ENCODE data around the gene STK32B. TPM values are rescaled to one million over a fixed set of nuclear protein-coding genes. Genes with fewer than 3 reads are reported as not detected.

The STK32B gene
- total and polyA plus RNA-seq, 2 of the 8 experiments (the other 6 are each of a cell fraction or from before 2014, with no cell fraction given) = 2.3 to 2.5 TPM

DNA sequence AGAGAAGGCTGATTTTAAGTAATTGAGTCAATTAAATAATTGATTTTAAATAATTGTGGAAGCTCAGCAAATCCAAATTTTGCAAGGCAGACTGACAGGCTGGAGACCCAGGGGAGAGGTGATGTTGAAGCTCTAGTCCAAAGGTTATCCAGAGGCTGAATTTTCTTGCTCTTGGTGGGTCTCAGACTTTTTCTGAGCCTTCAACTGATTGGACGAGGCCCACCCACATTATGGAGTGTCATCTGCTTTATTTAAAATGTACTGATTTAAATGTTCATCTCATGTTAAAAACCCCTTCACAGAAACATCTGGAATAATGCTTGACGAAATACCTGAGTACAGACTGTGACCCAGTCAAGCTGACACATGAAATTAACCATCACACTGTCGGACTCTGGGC, 20.4 kb upstream of the STK32B start:
- no peak overlapping the region for H2BK20ac ChIP-seq (ENCODE audit: low read length)
- no peaks in the 10 kb centered on the region for H4K20me1 ChIP-seq (replicated peaks in 1 of 2; ENCODE audit: control insufficient read depth in 1 of 2, insufficient read depth in 2 of 2, low read length in 2 of 2)
- H2AK5ac ChIP-seq (ENCODE audit: low read depth, low read length) = no peak overlapping the region
- no peak overlapping the region for H4K5ac ChIP-seq (ENCODE audit: insufficient read length, low read depth, low read length)
- POLR2A ChIA-PET (ENCODE audit: partially characterized antibody) = no interaction called here
- H3K9ac ChIP-seq (replicated peaks in 1 of 4; ENCODE audit: extremely low read depth in 1 of 4, low read depth in 3 of 4, low read length in 3 of 4) = no peak overlapping the region
- no peaks in the 10 kb centered on the region for H3K79me1 ChIP-seq (ENCODE audit: low read depth, low read length)
- no peaks in the 10 kb centered on the region; a peak in 1 of 7 replicates for H3K27me3 ChIP-seq (replicated peaks in 1 of 4; ENCODE audit: control insufficient read depth in 3 of 4, extremely low read depth in 1 of 4, insufficient read depth in 3 of 4, low read length in 3 of 4)
- no peak overlapping the region for H2BK15ac ChIP-seq (ENCODE audit: low read length)
- no peak overlapping the region for H3K4me2 ChIP-seq (ENCODE audit: insufficient read depth in 1 of 2, low read depth in 2 of 2, low read length in 2 of 2)
- H3K79me2 ChIP-seq (ENCODE audit: control insufficient read depth in 1 of 2, insufficient read depth in 2 of 2, low read length in 2 of 2) = no peaks in the 10 kb centered on the region
- H3K56ac ChIP-seq (replicated peaks; ENCODE audit: insufficient read length, low read depth, low read length) = no peak overlapping the region
- WGBS, 2 experiments (ENCODE audit: extremely low coverage in 1 of 2, insufficient coverage in 1 of 2, insufficient read length in 1 of 2, insufficient replicate concordance in 2 of 2, low coverage in 1 of 2, low lambda C conversion rate in 2 of 2, missing lambda C conversion rate in 1 of 2) = 91% methylated on average over 3 of the region's 3 CpGs; no CpG with 5 or more reads in 1 of the 2 experiments
- H3K9me3 ChIP-seq (ENCODE audit: insufficient read depth in 2 of 2, low read depth in 1 of 2, low read length in 1 of 2) = no peaks in the 10 kb centered on the region
- no peak overlapping the region for H2BK12ac ChIP-seq (ENCODE audit: low read depth, low read length)
- no peak overlapping the region for H3K14ac ChIP-seq (ENCODE audit: insufficient read length)
- H3K4me1 ChIP-seq (replicated peaks in 1 of 4; ENCODE audit: control insufficient read depth in 3 of 4, insufficient read depth in 4 of 4, low read length in 3 of 4) = no peaks in the 10 kb centered on the region
- CTCF ChIA-PET (ENCODE audit: partially characterized antibody) = interaction anchor here (0.7 to 1.3 kb wide), 4 partner anchors 10 to 306 kb away, joined by 3 to 4 read pairs (median 3); partner anchors contain the start of gene STK32B
- no peak overlapping the region for H3K4me3 ChIP-seq (ENCODE audit: extremely low read depth in 1 of 4, insufficient read depth in 2 of 4, low read depth in 3 of 4, low read length in 4 of 4)
- no peak overlapping the region for H3K18ac ChIP-seq (ENCODE audit: extremely low read depth, low read length)
- no peaks in the 10 kb centered on the region for H3K36me3 ChIP-seq (ENCODE audit: control insufficient read depth in 2 of 4, insufficient read depth in 4 of 4, low read length in 3 of 4)
- no peak for FAIRE-seq
- H2BK120ac ChIP-seq (replicated peaks; ENCODE audit: low read depth, low read length) = no peak overlapping the region
- no peak overlapping the region for H3K4ac ChIP-seq (replicated peaks; ENCODE audit: insufficient read length, low read depth, low read length)
- DNase-seq (ENCODE audit: low read depth in 1 of 2, low spot score in 2 of 2) = no peak
- no peak overlapping the region for H3K23ac ChIP-seq (ENCODE audit: insufficient read length)
- no peak overlapping the region for H3K27ac ChIP-seq (ENCODE audit: low read depth, low read length)
- no peak overlapping the region for H4K8ac ChIP-seq (ENCODE audit: extremely low read depth, insufficient read depth, low read length)
- no peak overlapping the region for H2AFZ ChIP-seq (ENCODE audit: low read length)
- no peak overlapping the region for H4K91ac ChIP-seq (replicated peaks; ENCODE audit: insufficient read length, low read length)
- no peaks in the 10 kb centered on the region for H3K23me2 ChIP-seq (ENCODE audit: low read depth, low read length)
- no peak overlapping the region for H2BK5ac ChIP-seq (ENCODE audit: low read depth, low read length)
- no peak for TF ChIP-seq YY1 (IDR thresholded peaks at IDR 0.05; ENCODE audit: low read depth, low read length)
- TF ChIP-seq, protein P1, sequence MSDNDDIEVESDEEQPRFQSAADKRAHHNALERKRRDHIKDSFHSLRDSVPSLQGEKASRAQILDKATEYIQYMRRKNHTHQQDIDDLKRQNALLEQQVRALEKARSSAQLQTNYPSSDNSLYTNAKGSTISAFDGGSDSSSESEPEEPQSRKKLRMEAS (IDR thresholded peaks at IDR 0.05) = no peak
- TF ChIP-seq RNF2 (IDR thresholded peaks at IDR 0.05; ENCODE audit: borderline replicate concordance, low read depth, low read length, missing control alignments, poor library complexity, severe bottlenecking) = no peak
- TF ChIP-seq RFX5 (IDR thresholded peaks at IDR 0.05; ENCODE audit: borderline replicate concordance, low read depth, low read length) = no peak
- no peak for TF ChIP-seq CHD1 (IDR thresholded peaks at IDR 0.05; ENCODE audit: low read depth, low read length)
- TF ChIP-seq, protein P2, sequence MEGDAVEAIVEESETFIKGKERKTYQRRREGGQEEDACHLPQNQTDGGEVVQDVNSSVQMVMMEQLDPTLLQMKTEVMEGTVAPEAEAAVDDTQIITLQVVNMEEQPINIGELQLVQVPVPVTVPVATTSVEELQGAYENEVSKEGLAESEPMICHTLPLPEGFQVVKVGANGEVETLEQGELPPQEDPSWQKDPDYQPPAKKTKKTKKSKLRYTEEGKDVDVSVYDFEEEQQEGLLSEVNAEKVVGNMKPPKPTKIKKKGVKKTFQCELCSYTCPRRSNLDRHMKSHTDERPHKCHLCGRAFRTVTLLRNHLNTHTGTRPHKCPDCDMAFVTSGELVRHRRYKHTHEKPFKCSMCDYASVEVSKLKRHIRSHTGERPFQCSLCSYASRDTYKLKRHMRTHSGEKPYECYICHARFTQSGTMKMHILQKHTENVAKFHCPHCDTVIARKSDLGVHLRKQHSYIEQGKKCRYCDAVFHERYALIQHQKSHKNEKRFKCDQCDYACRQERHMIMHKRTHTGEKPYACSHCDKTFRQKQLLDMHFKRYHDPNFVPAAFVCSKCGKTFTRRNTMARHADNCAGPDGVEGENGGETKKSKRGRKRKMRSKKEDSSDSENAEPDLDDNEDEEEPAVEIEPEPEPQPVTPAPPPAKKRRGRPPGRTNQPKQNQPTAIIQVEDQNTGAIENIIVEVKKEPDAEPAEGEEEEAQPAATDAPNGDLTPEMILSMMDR (IDR thresholded peaks at IDR 0.05; ENCODE audit: control extremely low read depth in 1 of 3, insufficient read depth in 1 of 3, low read depth in 1 of 3, low read length in 3 of 3) = no peak
- no peak for TF ChIP-seq BACH1 (IDR thresholded peaks at IDR 0.05; ENCODE audit: low read length)
- TF ChIP-seq CREB1 (IDR thresholded peaks at IDR 0.05) = no peak
- TF ChIP-seq EP300 (IDR thresholded peaks at IDR 0.05; ENCODE audit: borderline replicate concordance in 1 of 2, low read depth in 2 of 2, low read length in 2 of 2) = no peak
- no peak for TF ChIP-seq ASH2L (IDR thresholded peaks at IDR 0.05; ENCODE audit: low read length)
- no peak for TF ChIP-seq TEAD4 (IDR thresholded peaks at IDR 0.05; ENCODE audit: low read depth, low read length)

Data from H1 (cell line).